ENCODE data around the gene LRRC72.

DNA sequence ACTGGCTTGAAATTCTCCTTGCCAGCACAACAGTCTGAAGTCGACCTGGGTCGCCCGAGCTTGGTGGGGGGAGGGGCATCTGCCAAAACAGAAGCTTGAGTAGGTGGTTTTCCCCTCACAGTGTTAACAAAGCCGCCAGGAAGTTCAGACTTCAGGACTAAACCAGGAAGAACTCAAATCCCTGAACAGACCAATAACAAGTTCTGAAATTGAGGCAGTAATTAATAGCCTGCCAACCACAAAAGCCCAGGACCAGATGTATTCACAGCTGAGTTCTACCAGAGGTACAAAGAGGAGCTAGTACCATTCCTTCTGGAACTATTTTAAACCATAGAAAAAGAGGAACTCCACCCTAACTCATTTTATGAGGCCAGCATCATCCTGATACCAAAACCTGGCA lies 45.3 kb downstream of the LRRC72 start:
- no peak for TF ChIP-seq POLR2AphosphoS5 (IDR thresholded peaks at IDR 0.05)
- TF ChIP-seq, protein P1, sequence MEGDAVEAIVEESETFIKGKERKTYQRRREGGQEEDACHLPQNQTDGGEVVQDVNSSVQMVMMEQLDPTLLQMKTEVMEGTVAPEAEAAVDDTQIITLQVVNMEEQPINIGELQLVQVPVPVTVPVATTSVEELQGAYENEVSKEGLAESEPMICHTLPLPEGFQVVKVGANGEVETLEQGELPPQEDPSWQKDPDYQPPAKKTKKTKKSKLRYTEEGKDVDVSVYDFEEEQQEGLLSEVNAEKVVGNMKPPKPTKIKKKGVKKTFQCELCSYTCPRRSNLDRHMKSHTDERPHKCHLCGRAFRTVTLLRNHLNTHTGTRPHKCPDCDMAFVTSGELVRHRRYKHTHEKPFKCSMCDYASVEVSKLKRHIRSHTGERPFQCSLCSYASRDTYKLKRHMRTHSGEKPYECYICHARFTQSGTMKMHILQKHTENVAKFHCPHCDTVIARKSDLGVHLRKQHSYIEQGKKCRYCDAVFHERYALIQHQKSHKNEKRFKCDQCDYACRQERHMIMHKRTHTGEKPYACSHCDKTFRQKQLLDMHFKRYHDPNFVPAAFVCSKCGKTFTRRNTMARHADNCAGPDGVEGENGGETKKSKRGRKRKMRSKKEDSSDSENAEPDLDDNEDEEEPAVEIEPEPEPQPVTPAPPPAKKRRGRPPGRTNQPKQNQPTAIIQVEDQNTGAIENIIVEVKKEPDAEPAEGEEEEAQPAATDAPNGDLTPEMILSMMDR (IDR thresholded peaks at IDR 0.05) = no peak

All from suprapubic skin (tissue), 3 donors.